GM21619 (cell line): ENCODE data around the gene RPS3.
A peak's percentile ranks its signal among the peaks of the same experiment; 100 is the strongest.
"Not testable (repeated sequence)": the region's sequence is repeated elsewhere in the genome, so short reads cannot be mapped to it uniquely, and the experiment has no call there.

Experiments
- ATAC-seq: cut with Tn5 transposase; IDR thresholded peaks from one replicate; pipeline ENCODE4 v1.9.1; 2021; ENCODE audit not compliant: unreplicated experiment

The RPS3 gene

GRCh38 chr11:75413146-75413545 is 13.8 kb downstream of the RPS3 start:
- ATAC-seq = not testable (repeated sequence)

GRCh38 chr11:75413864-75414263 is 14.5 kb downstream of the RPS3 start:
- ATAC-seq = no peak

- no peak for ATAC-seq
These were observed 21.1 kb downstream of the RPS3 start for GRCh38 chr11:75420224-75421034.

GRCh38 chr11:75421035-75421602 is 21.8 kb downstream of the RPS3 start:
- ATAC-seq = no peak

- no peak for ATAC-seq
These were observed 22.6 kb downstream of the RPS3 start for GRCh38 chr11:75421902-75422247.

- no peak for ATAC-seq
These were observed 23.2 kb downstream of the RPS3 start for GRCh38 chr11:75422248-75423231.

- no peak for ATAC-seq
These were observed 24.4 kb downstream of the RPS3 start for GRCh38 chr11:75423721-75424120.

- no peak for ATAC-seq
These were observed 25.1 kb downstream of the RPS3 start for GRCh38 chr11:75424396-75424795.

GRCh38 chr11:75425422-75425821 is 26.1 kb downstream of the RPS3 start:
- no peak for ATAC-seq

- no peak for ATAC-seq
These were observed 27.4 kb downstream of the RPS3 start for GRCh38 chr11:75426720-75427086.

- no peak for ATAC-seq
These were observed 27.9 kb downstream of the RPS3 start for GRCh38 chr11:75427181-75427580.

GRCh38 chr11:75428281-75428724 is 29.0 kb downstream of the RPS3 start:
- ATAC-seq = peak; percentile 63

- no peak for ATAC-seq
These were observed 29.8 kb downstream of the RPS3 start for GRCh38 chr11:75428989-75429640.

- no peak for ATAC-seq
These were observed 30.3 kb downstream of the RPS3 start for GRCh38 chr11:75429641-75429901.

- ATAC-seq = no peak
These were observed 30.8 kb downstream of the RPS3 start for GRCh38 chr11:75429902-75430713.

- ATAC-seq = no peak
These were observed 31.6 kb downstream of the RPS3 start for GRCh38 chr11:75430714-75431532.

- ATAC-seq = no peak
These were observed 32.5 kb downstream of the RPS3 start for GRCh38 chr11:75431533-75432525.

- no peak for ATAC-seq
These were observed 33.6 kb downstream of the RPS3 start, which contains the start of gene KLHL35 for GRCh38 chr11:75432911-75433321. KLHL35 (minus strand) TSS chr11:75433203; CDS start chr11:75430629, 2,574 bp downstream.
